Activated T-cell treated with anti-CD3 and anti-CD28 coated beads, Interleukin-2, amount 50 U/mL, for 4 hours (primary cell): ENCODE data around the gene PSD2. TPM values are rescaled to one million over a fixed set of nuclear protein-coding genes. Genes with fewer than 3 reads are reported as not detected.

Experiments used
- ATAC-seq, 2 donors: fragments of 200-7000 bp; cut with Tn5 transposase; one replicate each; pipeline ENCODE4 v1.10.0; 2021
- DNase-seq: peaks from one replicate; pipeline ENCODE4 v3.0.0-alpha.2; 2020
- H3K27me3 Mint-ChIP-seq: one replicate; pipeline ENCODE4 v1.8.0; 2021; ENCODE audit warnings: low read depth, mixed read lengths
- H3K36me3 Mint-ChIP-seq: one replicate; pipeline ENCODE4 v1.8.0; 2022; ENCODE audit warnings: mixed read lengths; ENCODE audit not compliant: insufficient read depth
- H3K4me1 Mint-ChIP-seq: one replicate; pipeline ENCODE4 v1.8.0; 2021; ENCODE audit warnings: low read depth, mixed read lengths
- H3K4me3 Mint-ChIP-seq: one replicate; pipeline ENCODE4 v1.8.0; 2021; ENCODE audit warnings: mild to moderate bottlenecking, moderate library complexity, mixed read lengths
- H3K9me3 Mint-ChIP-seq: one replicate; pipeline ENCODE4 v1.8.0; 2021; ENCODE audit warnings: mixed read lengths
- total RNA-seq, 3 donors: library from RNA; stranded (reverse); gene quantifications; one replicate each; pipeline ENCODE4 v1.2.1, GENCODE V29; 2021

The PSD2 gene
- total RNA-seq, 3 donors from 2014 or later: not detected

GRCh38 chr5:139864716-139865483 is 69.3 kb downstream of the PSD2 start:
- ATAC-seq: no peak
- DNase-seq: no peak
- H3K4me3 Mint-ChIP-seq: no peak overlapping the region
- H3K27me3 Mint-ChIP-seq: peaks cover 13% of the 10 kb centered on the region
- no peaks in the 10 kb centered on the region for H3K9me3 Mint-ChIP-seq
- H3K36me3 Mint-ChIP-seq: no peaks in the 10 kb centered on the region
- H3K4me1 Mint-ChIP-seq: no peaks in the 10 kb centered on the region

GRCh38 chr5:139867109-139867508 is 71.5 kb downstream of the PSD2 start:
- peaks cover 13% of the 10 kb centered on the region for H3K27me3 Mint-ChIP-seq
- H3K36me3 Mint-ChIP-seq: no peaks in the 10 kb centered on the region
- ATAC-seq: no peak
- no peaks in the 10 kb centered on the region for H3K9me3 Mint-ChIP-seq
- no peak for DNase-seq
- no peak overlapping the region for H3K4me3 Mint-ChIP-seq
- H3K4me1 Mint-ChIP-seq: no peaks in the 10 kb centered on the region

- no peak for DNase-seq
- ATAC-seq: no peak
- H3K9me3 Mint-ChIP-seq: no peaks in the 10 kb centered on the region
- H3K27me3 Mint-ChIP-seq: peaks cover 13% of the 10 kb centered on the region
- no peaks in the 10 kb centered on the region for H3K36me3 Mint-ChIP-seq
- no peaks in the 10 kb centered on the region for H3K4me1 Mint-ChIP-seq
- no peak overlapping the region for H3K4me3 Mint-ChIP-seq
These were observed 72.0 kb downstream of the PSD2 start for GRCh38 chr5:139867581-139867980.

GRCh38 chr5:139869042-139869790 is 73.6 kb downstream of the PSD2 start:
- no peaks in the 10 kb centered on the region for H3K4me1 Mint-ChIP-seq
- H3K36me3 Mint-ChIP-seq: no peaks in the 10 kb centered on the region
- no peaks in the 10 kb centered on the region for H3K9me3 Mint-ChIP-seq
- peaks cover 24% of the 10 kb centered on the region for H3K27me3 Mint-ChIP-seq
- H3K4me3 Mint-ChIP-seq: no peak overlapping the region
- DNase-seq (no peak), ATAC-seq (no peak)

GRCh38 chr5:139870677-139871076 is 75.1 kb downstream of the PSD2 start:
- Mint-ChIP-seq H3K27me3 (peaks cover 23% of the 10 kb centered on the region), H3K36me3 (no peaks in the 10 kb centered on the region), H3K9me3 (no peaks in the 10 kb centered on the region), H3K4me3 (no peak overlapping the region), H3K4me1 (no peaks in the 10 kb centered on the region)
- no peak for ATAC-seq
- DNase-seq: no peak

GRCh38 chr5:139871614-139872013 is 76.0 kb downstream of the PSD2 start:
- no peaks in the 10 kb centered on the region for H3K9me3 Mint-ChIP-seq
- H3K27me3 Mint-ChIP-seq: peaks cover 23% of the 10 kb centered on the region
- ATAC-seq (no peak), DNase-seq (no peak)
- no peaks in the 10 kb centered on the region for H3K36me3 Mint-ChIP-seq
- no peak overlapping the region for H3K4me3 Mint-ChIP-seq
- no peaks in the 10 kb centered on the region for H3K4me1 Mint-ChIP-seq

- no peak for DNase-seq
- ATAC-seq: no peak
- H3K27me3 Mint-ChIP-seq: peaks cover 20% of the 10 kb centered on the region
- H3K4me3 Mint-ChIP-seq: no peak overlapping the region
- no peaks in the 10 kb centered on the region for H3K36me3 Mint-ChIP-seq
- peaks cover 2% of the 10 kb centered on the region for H3K4me1 Mint-ChIP-seq
- H3K9me3 Mint-ChIP-seq: no peaks in the 10 kb centered on the region
These were observed 76.6 kb downstream of the PSD2 start for GRCh38 chr5:139872052-139872766.

- Mint-ChIP-seq H3K4me3 (no peak overlapping the region), H3K36me3 (no peaks in the 10 kb centered on the region), H3K9me3 (no peaks in the 10 kb centered on the region), H3K4me1 (peaks cover 2% of the 10 kb centered on the region), H3K27me3 (peaks cover 19% of the 10 kb centered on the region)
- ATAC-seq (no peak), DNase-seq (no peak)
These were observed 77.5 kb downstream of the PSD2 start for GRCh38 chr5:139872851-139873794.

- ATAC-seq: no peak
- H3K27me3 Mint-ChIP-seq: peaks cover 17% of the 10 kb centered on the region
- no peaks in the 10 kb centered on the region for H3K36me3 Mint-ChIP-seq
- no peak for DNase-seq
- no peaks in the 10 kb centered on the region for H3K9me3 Mint-ChIP-seq
- H3K4me1 Mint-ChIP-seq: peaks cover 2% of the 10 kb centered on the region
- H3K4me3 Mint-ChIP-seq: no peak overlapping the region
These were observed 80.3 kb downstream of the PSD2 start for GRCh38 chr5:139875957-139876356.

- ATAC-seq (peak in 1 of 2 donors; percentile 43), DNase-seq (no peak)
- Mint-ChIP-seq H3K4me3 (no peak overlapping the region), H3K27me3 (peaks cover 17% of the 10 kb centered on the region), H3K4me1 (peaks cover 2% of the 10 kb centered on the region), H3K36me3 (no peaks in the 10 kb centered on the region), H3K9me3 (no peaks in the 10 kb centered on the region)
These were observed 81.6 kb downstream of the PSD2 start for GRCh38 chr5:139877129-139877597.

GRCh38 chr5:139878093-139878492 is 82.5 kb downstream of the PSD2 start:
- no peak overlapping the region for H3K4me3 Mint-ChIP-seq
- no peaks in the 10 kb centered on the region for H3K36me3 Mint-ChIP-seq
- H3K4me1 Mint-ChIP-seq: peaks cover 2% of the 10 kb centered on the region
- DNase-seq: no peak
- ATAC-seq: no peak
- peaks cover 14% of the 10 kb centered on the region for H3K27me3 Mint-ChIP-seq
- H3K9me3 Mint-ChIP-seq: no peaks in the 10 kb centered on the region

GRCh38 chr5:139880416-139881142 is 85.0 kb downstream of the PSD2 start:
- no peaks in the 10 kb centered on the region for H3K9me3 Mint-ChIP-seq
- no peak for DNase-seq
- peaks cover 2% of the 10 kb centered on the region for H3K4me1 Mint-ChIP-seq
- H3K4me3 Mint-ChIP-seq: no peak overlapping the region
- H3K36me3 Mint-ChIP-seq: no peaks in the 10 kb centered on the region
- H3K27me3 Mint-ChIP-seq: peaks cover 11% of the 10 kb centered on the region
- ATAC-seq: no peak

- ATAC-seq: no peak
- H3K27me3 Mint-ChIP-seq: peaks cover 9% of the 10 kb centered on the region
These were observed 85.6 kb downstream of the PSD2 start for GRCh38 chr5:139881143-139881733.

More at GRCh38 chr5:139881143-139881733, 85.6 kb downstream of the PSD2 start:
- Mint-ChIP-seq H3K9me3 (no peaks in the 10 kb centered on the region), H3K4me1 (peaks cover 2% of the 10 kb centered on the region), H3K36me3 (no peaks in the 10 kb centered on the region), H3K4me3 (no peak overlapping the region)
- no peak for DNase-seq
